Mesothelial cell of epicardium (in vitro differentiated cells): Measurements from ENCODE around the gene PTCD1. TPM values are rescaled to one million over a fixed set of nuclear protein-coding genes. Genes with fewer than 3 reads are reported as not detected.

Experiments
- DNase-seq, 2 experiments: peaks; one replicate each; pipeline ENCODE4 v3.0.0; 2021; ENCODE audit warnings: low spot score in 2 of 2; ENCODE audit not compliant: unreplicated experiment in 2 of 2
- H3K27ac Mint-ChIP-seq: 2 replicates; pipeline ENCODE4 v1.8.0; 2021; ENCODE audit warnings: mixed read lengths
- H3K27me3 Mint-ChIP-seq: 2 replicates; pipeline ENCODE4 v1.8.0; 2021; ENCODE audit warnings: low read depth, mixed read lengths
- H3K36me3 Mint-ChIP-seq: 2 replicates; pipeline ENCODE4 v1.8.0; 2021; ENCODE audit warnings: mixed read lengths
- H3K4me1 Mint-ChIP-seq: 2 replicates; pipeline ENCODE4 v1.8.0; 2021; ENCODE audit warnings: mixed read lengths
- H3K4me3 Mint-ChIP-seq: 2 replicates; pipeline ENCODE4 v1.8.0; 2021; ENCODE audit warnings: mild to moderate bottlenecking, moderate library complexity, mixed read lengths
- H3K9me3 Mint-ChIP-seq: 2 replicates; pipeline ENCODE4 v1.8.0; 2021; ENCODE audit warnings: mixed read lengths
- total RNA-seq: library from RNA; stranded (reverse); gene quantifications from 3 replicates; pipeline ENCODE4 v1.2.1, GENCODE V29; 2021
- TF ChIP-seq, protein P1 (sequence below): fragments of 200-600 bp; sonication (generic); IDR thresholded peaks from one replicate; pipeline ENCODE4 v1.5.0; 2021; ENCODE audit warnings: antibody characterized with exemption; ENCODE audit not compliant: unreplicated experiment

The PTCD1 gene
- total RNA-seq, 1 donor from 2014 or later: 12.3 TPM

DNA sequence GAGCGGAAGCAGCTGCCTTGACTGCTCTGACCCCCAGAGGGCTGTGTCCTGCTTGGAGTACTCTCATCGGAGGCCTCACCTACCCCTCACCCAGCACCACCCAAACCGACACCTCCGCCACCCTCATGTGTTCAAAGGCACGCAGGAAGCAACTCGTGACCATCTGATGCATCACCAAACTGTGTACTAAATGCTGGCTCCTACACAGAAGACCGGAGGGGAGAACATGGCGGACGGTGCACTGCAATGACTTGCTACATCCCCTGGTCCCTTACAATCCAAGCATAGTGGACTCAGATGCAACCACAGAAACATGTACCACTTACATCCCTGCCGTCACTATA, 33.6 kb downstream of the PTCD1 start:
- Mint-ChIP-seq H3K4me3 (no peak overlapping the region), H3K4me1 (peaks cover 16% of the 10 kb centered on the region), H3K27ac (no peak overlapping the region), H3K27me3 (no peaks in the 10 kb centered on the region), H3K9me3 (no peaks in the 10 kb centered on the region), H3K36me3 (peaks cover 25% of the 10 kb centered on the region)
- no peak for DNase-seq
- TF ChIP-seq, protein P1, sequence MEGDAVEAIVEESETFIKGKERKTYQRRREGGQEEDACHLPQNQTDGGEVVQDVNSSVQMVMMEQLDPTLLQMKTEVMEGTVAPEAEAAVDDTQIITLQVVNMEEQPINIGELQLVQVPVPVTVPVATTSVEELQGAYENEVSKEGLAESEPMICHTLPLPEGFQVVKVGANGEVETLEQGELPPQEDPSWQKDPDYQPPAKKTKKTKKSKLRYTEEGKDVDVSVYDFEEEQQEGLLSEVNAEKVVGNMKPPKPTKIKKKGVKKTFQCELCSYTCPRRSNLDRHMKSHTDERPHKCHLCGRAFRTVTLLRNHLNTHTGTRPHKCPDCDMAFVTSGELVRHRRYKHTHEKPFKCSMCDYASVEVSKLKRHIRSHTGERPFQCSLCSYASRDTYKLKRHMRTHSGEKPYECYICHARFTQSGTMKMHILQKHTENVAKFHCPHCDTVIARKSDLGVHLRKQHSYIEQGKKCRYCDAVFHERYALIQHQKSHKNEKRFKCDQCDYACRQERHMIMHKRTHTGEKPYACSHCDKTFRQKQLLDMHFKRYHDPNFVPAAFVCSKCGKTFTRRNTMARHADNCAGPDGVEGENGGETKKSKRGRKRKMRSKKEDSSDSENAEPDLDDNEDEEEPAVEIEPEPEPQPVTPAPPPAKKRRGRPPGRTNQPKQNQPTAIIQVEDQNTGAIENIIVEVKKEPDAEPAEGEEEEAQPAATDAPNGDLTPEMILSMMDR: no peak

DNA sequence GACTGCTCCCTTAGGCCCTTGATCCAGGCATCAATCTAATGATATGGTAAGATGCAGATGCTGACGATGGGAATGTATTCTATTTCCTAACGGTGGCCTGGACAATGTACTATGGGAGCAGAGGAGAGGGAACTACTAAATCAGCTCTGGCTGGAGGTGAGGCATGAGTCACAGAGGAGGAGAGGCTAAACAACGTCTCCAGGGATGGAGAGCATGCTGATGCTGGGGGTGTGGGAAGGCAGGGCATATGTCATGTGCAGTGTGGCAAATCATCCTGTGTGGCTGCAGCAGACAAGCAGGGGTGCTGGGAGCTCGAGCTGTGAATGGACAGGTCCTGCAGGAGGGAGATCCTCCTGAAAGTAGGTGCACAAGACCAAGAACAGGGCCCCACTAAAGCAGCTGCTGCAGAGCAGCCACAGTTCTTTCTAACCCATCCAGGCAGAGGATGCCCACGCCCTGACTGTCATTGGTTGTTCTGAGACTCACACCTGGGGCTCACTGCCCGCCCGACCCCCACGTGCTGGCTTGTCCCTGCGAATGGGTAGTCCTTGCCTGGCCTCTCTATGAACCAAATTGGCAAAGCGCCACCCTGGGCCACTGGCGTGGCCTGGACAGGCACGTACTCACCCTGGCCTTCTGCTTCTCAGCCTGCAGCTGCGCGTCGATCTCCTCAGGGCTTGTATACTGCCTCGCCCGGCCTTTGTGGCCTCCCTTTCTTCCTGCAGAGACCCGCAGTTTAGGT, 34.2 kb downstream of the PTCD1 start:
- peaks cover 11% of the 10 kb centered on the region for H3K4me1 Mint-ChIP-seq
- H3K9me3 Mint-ChIP-seq: no peaks in the 10 kb centered on the region
- DNase-seq: no peak
- H3K36me3 Mint-ChIP-seq: peaks cover 25% of the 10 kb centered on the region
- no peak overlapping the region for H3K4me3 Mint-ChIP-seq
- TF ChIP-seq, protein P1: no peak
- no peaks in the 10 kb centered on the region for H3K27me3 Mint-ChIP-seq
- no peak overlapping the region for H3K27ac Mint-ChIP-seq

DNA sequence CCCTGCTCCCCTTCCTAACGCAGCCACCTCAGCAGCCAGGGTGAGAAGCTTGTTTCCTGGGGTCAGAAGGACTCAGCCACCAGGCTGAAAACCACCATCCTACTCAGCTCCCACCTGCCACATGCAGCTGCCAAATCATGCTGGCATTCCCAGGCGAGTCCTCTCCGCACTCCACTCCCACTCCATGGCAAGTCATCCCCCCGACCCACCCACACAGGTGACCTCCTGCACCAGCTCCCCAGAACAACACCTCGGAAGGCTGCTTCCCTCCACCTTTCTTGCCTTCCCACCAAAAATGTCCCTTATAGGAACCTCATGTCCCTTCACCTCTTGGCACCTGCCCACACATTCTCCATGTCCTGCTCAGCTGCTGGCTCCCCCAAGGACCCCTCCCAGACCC, 34.8 kb downstream of the PTCD1 start:
- TF ChIP-seq, protein P1: no peak
- H3K4me1 Mint-ChIP-seq: peaks cover 10% of the 10 kb centered on the region
- no peaks in the 10 kb centered on the region for H3K9me3 Mint-ChIP-seq
- no peak overlapping the region for H3K4me3 Mint-ChIP-seq
- no peak for DNase-seq
- H3K36me3 Mint-ChIP-seq: peaks cover 25% of the 10 kb centered on the region
- no peak overlapping the region for H3K27ac Mint-ChIP-seq
- H3K27me3 Mint-ChIP-seq: no peaks in the 10 kb centered on the region

DNA sequence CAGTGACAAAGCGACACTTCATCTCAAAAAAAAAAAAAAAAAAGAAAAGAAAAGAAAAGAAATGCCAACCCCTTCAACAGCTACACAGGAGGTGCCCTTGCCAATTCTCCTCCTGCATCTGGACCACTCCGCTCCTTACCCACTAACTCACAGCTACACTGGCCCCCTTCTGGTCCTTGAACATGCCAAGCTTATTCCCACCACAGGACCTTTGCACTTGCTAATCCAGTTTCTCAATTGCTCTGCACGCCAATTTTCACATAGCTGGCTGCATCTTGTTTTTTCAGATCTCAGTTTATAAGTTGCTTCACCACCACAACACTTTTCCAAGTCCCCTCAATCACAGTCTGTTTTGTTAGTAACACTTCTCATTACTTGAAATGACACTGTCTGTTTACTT, 35.7 kb downstream of the PTCD1 start:
- TF ChIP-seq, protein P1: no peak
- DNase-seq: no peak
- Mint-ChIP-seq H3K9me3 (no peaks in the 10 kb centered on the region), H3K4me1 (peaks cover 10% of the 10 kb centered on the region), H3K27ac (no peak overlapping the region), H3K36me3 (peaks cover 29% of the 10 kb centered on the region), H3K4me3 (no peak overlapping the region), H3K27me3 (no peaks in the 10 kb centered on the region)

DNA sequence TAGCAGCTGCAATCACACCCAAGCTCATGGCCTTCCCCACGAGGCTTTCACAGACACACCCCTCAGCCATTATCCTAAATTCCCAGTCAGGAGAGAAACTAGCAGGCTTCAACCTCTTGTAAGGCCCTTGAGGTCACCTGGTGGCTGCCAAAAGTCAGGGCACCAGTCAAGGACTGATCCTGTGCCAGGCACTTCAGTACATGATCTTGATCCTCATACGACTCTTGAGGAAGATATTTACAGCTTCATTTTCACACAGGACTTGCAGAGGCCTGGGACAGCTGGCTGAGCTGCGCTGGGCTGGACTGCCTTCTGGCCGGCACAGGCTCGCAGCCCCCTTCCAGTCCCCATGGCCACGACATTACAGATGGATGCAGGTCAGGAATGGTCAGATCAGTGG, 39.0 kb downstream of the PTCD1 start:
- no peak for DNase-seq
- TF ChIP-seq, protein P1: no peak
- Mint-ChIP-seq H3K4me3 (no peak overlapping the region), H3K9me3 (no peaks in the 10 kb centered on the region), H3K4me1 (no peaks in the 10 kb centered on the region), H3K27ac (no peak overlapping the region), H3K27me3 (no peaks in the 10 kb centered on the region), H3K36me3 (peaks cover 35% of the 10 kb centered on the region)

DNA sequence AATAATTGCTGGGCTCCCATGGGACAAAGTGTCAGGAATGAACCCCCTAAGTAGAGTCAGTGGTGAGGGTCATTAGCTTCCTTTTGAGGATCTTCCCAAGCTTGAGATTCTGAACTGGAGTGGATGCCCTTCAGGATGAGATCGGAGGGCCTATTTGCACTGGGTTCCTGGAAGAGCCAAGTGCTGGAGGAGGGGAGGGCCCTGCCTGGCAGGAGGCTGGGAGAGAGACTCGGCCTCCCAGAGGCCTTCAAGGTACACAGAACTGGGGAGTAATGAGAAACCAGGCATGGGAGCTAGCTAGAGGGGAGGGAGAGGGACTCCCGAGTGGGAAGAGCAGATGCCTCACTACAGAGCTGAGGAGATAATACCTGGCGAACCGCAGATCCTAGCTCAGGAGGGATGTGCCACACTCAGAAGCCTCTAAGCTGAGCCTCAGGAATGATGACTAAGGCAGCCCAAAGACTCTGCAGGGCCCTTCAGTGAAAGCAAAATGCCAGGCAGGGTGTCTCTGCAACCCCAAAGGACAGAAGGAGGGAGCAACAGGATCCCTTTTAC, 39.6 kb downstream of the PTCD1 start:
- TF ChIP-seq, protein P1: no peak
- peaks cover 31% of the 10 kb centered on the region for H3K36me3 Mint-ChIP-seq
- no peaks in the 10 kb centered on the region for H3K9me3 Mint-ChIP-seq
- H3K27me3 Mint-ChIP-seq: no peaks in the 10 kb centered on the region
- DNase-seq: no peak
- H3K4me1 Mint-ChIP-seq: peaks cover 1% of the 10 kb centered on the region
- H3K27ac Mint-ChIP-seq: no peak overlapping the region
- H3K4me3 Mint-ChIP-seq: no peak overlapping the region
